HepG2 (cell line): ENCODE data around the gene NOTUM. TPM values are rescaled to one million over a fixed set of nuclear protein-coding genes. Genes with fewer than 3 reads are reported as not detected.

Experiments
- ARNT ChIP-seq: fragments of 450-650 bp; IDR thresholded peaks from 2 replicates; pipeline ENCODE4 v1.6.1; 2017
- ELF3 ChIP-seq: IDR thresholded peaks from 2 replicates; pipeline ENCODE4 v1.6.1; 2016; ENCODE audit warnings: missing genetic modification reagents, missing compliant biosample characterization
- PRDM15 ChIP-seq: sonication (generic); formaldehyde crosslinking; IDR thresholded peaks from 2 replicates; pipeline ENCODE4 v1.4.0; 2020; ENCODE audit warnings: missing genetic modification reagents
- REST ChIP-seq, 2 experiments: IDR thresholded peaks; 2 replicates each; pipeline ENCODE4 v1.6.1; 2011 to 2012; ENCODE audit warnings: low read length in 2 of 2, borderline replicate concordance in 1 of 2, low read depth in 1 of 2, mild to moderate bottlenecking in 1 of 2, moderate library complexity in 1 of 2
- TBX2 ChIP-seq: sonication (generic); formaldehyde crosslinking; IDR thresholded peaks from 2 replicates; pipeline ENCODE4 v1.5.0; 2020; ENCODE audit warnings: missing genetic modification reagents, mild to moderate bottlenecking, borderline replicate concordance
- ZBTB49 ChIP-seq: sonication (generic); formaldehyde crosslinking; IDR thresholded peaks from 2 replicates; pipeline ENCODE4 v1.4.0; 2020; ENCODE audit warnings: missing genetic modification reagents, borderline replicate concordance
- ZNF318 ChIP-seq: sonication (generic); formaldehyde crosslinking; IDR thresholded peaks from 2 replicates; pipeline ENCODE4 v1.4.0; 2020; ENCODE audit warnings: mild to moderate bottlenecking, missing genetic modification reagents
- ZNF780A ChIP-seq: sonication (generic); formaldehyde crosslinking; IDR thresholded peaks from 2 replicates; pipeline ENCODE4 v1.8.0; 2022; ENCODE audit warnings: mild to moderate bottlenecking, missing genetic modification reagents, moderate library complexity
- ZSCAN31 ChIP-seq: sonication (generic); formaldehyde crosslinking; IDR thresholded peaks from 2 replicates; pipeline ENCODE4 v1.5.0; 2020; ENCODE audit warnings: low read depth, mild to moderate bottlenecking, missing genetic modification reagents
- polyA plus RNA-seq, 8 experiments: library from polyadenylated mRNA; depleted of rRNA in 3 of 8; stranded (reverse) in 7 of 8; unstranded in 1 of 8; fragments of >200 nt; fragmentation: Illumina TruSeq in 4 of 8; extraction: Trizol in 4 of 8; gene quantifications; 2 replicates each; pipeline versions ENCODE4 v1.2.1 to v1.2.3, GENCODE V29; 2011 to 2016; ENCODE audit warnings: low read depth in 4 of 8, missing spikeins in 1 of 8, mixed read lengths in 1 of 8; ENCODE audit not compliant: insufficient read depth in 1 of 8
- total RNA-seq, 5 experiments: library from RNA; depleted of rRNA; stranded (reverse); fragments of >200 nt; fragmentation: Illumina TruSeq; extraction: Trizol; gene quantifications; 2 replicates each; pipeline ENCODE4 v1.2.3, GENCODE V29; 2016; ENCODE audit warnings: low read depth in 1 of 5

The NOTUM gene
- total and polyA plus RNA-seq, 2 of the 13 experiments (the other 11 are each of a cell fraction or from before 2014, with no cell fraction given): 150 to 160 TPM

GRCh38 chr17:81902653-81903414 is 58.2 kb downstream of the NOTUM start (continued):
- TF ChIP-seq ELF3 (CRISPR knock-in tag) (no peak), TBX2 (CRISPR knock-in tag) (peak; percentile 72), ZBTB49 (no peak), REST (IDR thresholded peaks at IDR 0.05; ENCODE audit: borderline replicate concordance in 1 of 2, low read depth in 1 of 2, low read length in 2 of 2) (no peak), ZSCAN31 (CRISPR knock-in tag) (peak; percentile 90), ARNT (no peak), ZNF780A (CRISPR knock-in tag) (no peak), ZNF318 (CRISPR knock-in tag) (no peak), PRDM15 (CRISPR knock-in tag) (no peak)
